Measurements from ENCODE around the gene RPS19.

RPS19 gene

DNA sequence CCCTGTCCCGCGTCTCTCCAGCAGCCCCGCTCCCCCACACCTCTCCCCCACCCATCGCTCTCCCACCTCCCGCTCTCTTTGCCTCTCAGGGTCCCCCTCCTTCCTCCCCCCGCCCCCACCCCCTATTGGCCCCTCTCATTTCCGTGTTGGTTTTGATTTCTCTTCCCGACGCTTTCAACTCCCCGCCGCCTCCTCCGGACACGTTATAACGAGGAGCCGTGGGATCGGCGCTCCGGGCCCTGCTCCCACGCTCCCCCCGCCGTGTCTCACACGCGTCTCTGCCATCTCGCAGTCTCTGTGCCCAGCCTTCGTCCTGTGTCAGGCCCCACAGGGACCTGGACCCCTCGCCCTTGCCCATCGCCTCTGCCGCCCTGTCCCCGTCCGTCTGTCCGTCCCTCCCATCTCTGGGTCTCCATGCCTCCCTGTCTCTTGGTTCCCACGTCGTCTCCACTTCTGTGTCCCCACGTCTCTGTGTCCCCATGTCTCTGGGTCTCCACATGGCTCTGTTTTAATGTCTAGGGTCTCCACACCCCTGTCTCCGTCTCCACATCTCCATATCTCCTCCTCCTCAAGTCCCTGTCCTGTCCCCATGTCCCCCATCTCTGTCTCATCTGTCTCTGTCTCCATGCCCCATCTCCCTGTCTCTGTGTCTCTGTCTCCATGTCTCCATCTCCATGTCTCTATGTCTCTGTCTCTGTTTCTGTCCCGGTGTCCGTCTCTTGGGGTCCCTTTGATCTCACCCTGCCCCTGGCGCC, 55.1 kb downstream of the RPS19 start:
- DNase-seq (ENCODE audit: low spot score): no peak

- DNase-seq (ENCODE audit: low spot score): no peak
Measured at GRCh38 chr19:41915776-41916414, 55.8 kb downstream of the RPS19 start.

GRCh38 chr19:41917676-41918075, 57.6 kb downstream of the RPS19 start:
- no peak for DNase-seq (ENCODE audit: low spot score)

GRCh38 chr19:41918095-41918494, 58.0 kb downstream of the RPS19 start:
- DNase-seq (ENCODE audit: low spot score): no peak

GRCh38 chr19:41918653-41919244, 58.7 kb downstream of the RPS19 start:
- no peak for DNase-seq (ENCODE audit: low spot score)

- DNase-seq (ENCODE audit: low spot score): no peak
Measured at GRCh38 chr19:41919948-41920712, 60.1 kb downstream of the RPS19 start.

GRCh38 chr19:41920882-41921576, 61.0 kb downstream of the RPS19 start:
- DNase-seq (ENCODE audit: low spot score): no peak

GRCh38 chr19:41921577-41922576, 61.8 kb downstream of the RPS19 start:
- no peak for DNase-seq (ENCODE audit: low spot score)

All from RKO (cell line).